Measurements from ENCODE around the gene ALDH1L1. TPM values are rescaled to one million over a fixed set of nuclear protein-coding genes. Genes with fewer than 3 reads are reported as not detected.

ALDH1L1 gene
- total RNA-seq, 1 donor from 2014 or later, result 0.49 TPM

DNA sequence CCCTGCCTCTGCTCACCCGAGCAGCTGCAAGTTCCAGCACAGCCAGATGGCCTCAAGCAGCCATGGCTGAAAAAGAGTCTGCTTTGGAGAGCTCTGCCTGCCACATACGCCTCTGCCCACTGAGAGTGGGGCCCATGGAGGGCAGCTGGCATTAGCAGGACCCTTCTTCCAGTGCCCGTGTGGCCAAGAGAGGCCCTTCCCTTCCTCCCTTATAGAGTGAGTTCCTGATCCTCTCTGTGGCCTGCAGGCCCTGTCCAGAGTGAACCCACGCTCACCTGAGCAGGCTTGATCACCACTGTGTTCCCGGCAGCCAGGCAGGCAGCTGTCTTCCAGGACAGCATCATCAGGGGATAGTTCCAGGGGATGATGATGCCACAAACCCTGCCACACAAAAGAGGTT is 55.0 kb downstream of the ALDH1L1 start:
- H3K27ac Mint-ChIP-seq (ENCODE audit: unreplicated experiment), result no peak overlapping the region
- no peak for DNase-seq (ENCODE audit: low read depth, low spot score)
- TF ChIP-seq, protein P1, sequence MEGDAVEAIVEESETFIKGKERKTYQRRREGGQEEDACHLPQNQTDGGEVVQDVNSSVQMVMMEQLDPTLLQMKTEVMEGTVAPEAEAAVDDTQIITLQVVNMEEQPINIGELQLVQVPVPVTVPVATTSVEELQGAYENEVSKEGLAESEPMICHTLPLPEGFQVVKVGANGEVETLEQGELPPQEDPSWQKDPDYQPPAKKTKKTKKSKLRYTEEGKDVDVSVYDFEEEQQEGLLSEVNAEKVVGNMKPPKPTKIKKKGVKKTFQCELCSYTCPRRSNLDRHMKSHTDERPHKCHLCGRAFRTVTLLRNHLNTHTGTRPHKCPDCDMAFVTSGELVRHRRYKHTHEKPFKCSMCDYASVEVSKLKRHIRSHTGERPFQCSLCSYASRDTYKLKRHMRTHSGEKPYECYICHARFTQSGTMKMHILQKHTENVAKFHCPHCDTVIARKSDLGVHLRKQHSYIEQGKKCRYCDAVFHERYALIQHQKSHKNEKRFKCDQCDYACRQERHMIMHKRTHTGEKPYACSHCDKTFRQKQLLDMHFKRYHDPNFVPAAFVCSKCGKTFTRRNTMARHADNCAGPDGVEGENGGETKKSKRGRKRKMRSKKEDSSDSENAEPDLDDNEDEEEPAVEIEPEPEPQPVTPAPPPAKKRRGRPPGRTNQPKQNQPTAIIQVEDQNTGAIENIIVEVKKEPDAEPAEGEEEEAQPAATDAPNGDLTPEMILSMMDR (conservative IDR thresholded peaks at IDR 0.05), result no peak
- no peaks in the 10 kb centered on the region for H3K4me1 Mint-ChIP-seq
- H3K27me3 Mint-ChIP-seq (ENCODE audit: low read depth), result no peaks in the 10 kb centered on the region
- no peak overlapping the region for H3K4me3 Mint-ChIP-seq
- no peaks in the 10 kb centered on the region for H3K36me3 Mint-ChIP-seq (ENCODE audit: low read depth)
- H3K9me3 Mint-ChIP-seq, result no peaks in the 10 kb centered on the region

- H3K27ac Mint-ChIP-seq (ENCODE audit: unreplicated experiment), result no peak overlapping the region
- TF ChIP-seq, protein P1 (conservative IDR thresholded peaks at IDR 0.05), result no peak
- H3K4me3 Mint-ChIP-seq, result no peak overlapping the region
- no peak for DNase-seq (ENCODE audit: low read depth, low spot score)
- no peaks in the 10 kb centered on the region for H3K27me3 Mint-ChIP-seq (ENCODE audit: low read depth)
- no peaks in the 10 kb centered on the region for H3K36me3 Mint-ChIP-seq (ENCODE audit: low read depth)
- no peaks in the 10 kb centered on the region for H3K9me3 Mint-ChIP-seq
- H3K4me1 Mint-ChIP-seq, result no peaks in the 10 kb centered on the region
These were observed 55.5 kb downstream of the ALDH1L1 start for GRCh38 chr3:126124896-126125295.

- H3K27me3 Mint-ChIP-seq (ENCODE audit: low read depth), result no peaks in the 10 kb centered on the region
- DNase-seq (ENCODE audit: low read depth, low spot score), result no peak
- H3K9me3 Mint-ChIP-seq, result no peaks in the 10 kb centered on the region
- H3K4me3 Mint-ChIP-seq, result no peak overlapping the region
- no peaks in the 10 kb centered on the region for H3K4me1 Mint-ChIP-seq
- no peak overlapping the region for H3K27ac Mint-ChIP-seq (ENCODE audit: unreplicated experiment)
- TF ChIP-seq, protein P1 (conservative IDR thresholded peaks at IDR 0.05), result no peak
- peaks cover 3% of the 10 kb centered on the region for H3K36me3 Mint-ChIP-seq (ENCODE audit: low read depth)
These were observed 56.1 kb downstream of the ALDH1L1 start for GRCh38 chr3:126124148-126124868.

GRCh38 chr3:126121632-126122031 is 58.8 kb downstream of the ALDH1L1 start:
- H3K27ac Mint-ChIP-seq (ENCODE audit: unreplicated experiment), result no peak overlapping the region
- no peaks in the 10 kb centered on the region for H3K27me3 Mint-ChIP-seq (ENCODE audit: low read depth)
- DNase-seq (ENCODE audit: low read depth, low spot score), result no peak
- peaks cover 3% of the 10 kb centered on the region for H3K36me3 Mint-ChIP-seq (ENCODE audit: low read depth)
- no peaks in the 10 kb centered on the region for H3K9me3 Mint-ChIP-seq
- no peaks in the 10 kb centered on the region for H3K4me1 Mint-ChIP-seq
- H3K4me3 Mint-ChIP-seq, result no peak overlapping the region
- TF ChIP-seq, protein P1 (conservative IDR thresholded peaks at IDR 0.05), result no peak

DNA sequence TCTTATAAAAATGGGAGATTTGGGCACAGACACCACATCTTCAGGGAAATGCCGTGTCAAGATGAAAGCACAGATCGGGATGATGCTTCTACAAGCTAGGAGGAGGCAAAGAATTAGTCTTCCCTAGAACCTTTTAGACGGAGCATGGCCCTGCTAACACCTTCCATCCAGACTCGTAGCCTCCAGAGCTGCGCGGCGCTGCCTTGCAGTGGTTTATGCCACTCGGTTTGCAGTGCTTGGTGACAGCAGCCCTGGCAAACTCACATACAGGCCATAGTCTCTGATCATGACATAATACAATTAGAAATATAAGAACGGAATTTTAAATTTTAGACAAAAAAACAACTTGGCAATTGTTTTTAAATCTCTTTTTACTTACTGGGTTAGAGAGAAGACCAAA is 59.3 kb downstream of the ALDH1L1 start:
- Mint-ChIP-seq H3K4me3 (no peak overlapping the region), H3K4me1 (no peaks in the 10 kb centered on the region), H3K27ac (ENCODE audit: unreplicated experiment) (no peak overlapping the region), H3K9me3 (no peaks in the 10 kb centered on the region), H3K27me3 (ENCODE audit: low read depth) (no peaks in the 10 kb centered on the region), H3K36me3 (ENCODE audit: low read depth) (peaks cover 3% of the 10 kb centered on the region)
- no peak for DNase-seq (ENCODE audit: low read depth, low spot score)
- TF ChIP-seq, protein P1 (conservative IDR thresholded peaks at IDR 0.05), result no peak
